GM23248 (cell line): Measurements from ENCODE around the gene NRDE2. TPM values are rescaled to one million over a fixed set of nuclear protein-coding genes. Genes with fewer than 3 reads are reported as not detected.
A peak's percentile ranks its signal among the peaks of the same experiment; 100 is the strongest.

Experiments used
- DNase-seq: peaks from one replicate; pipeline ENCODE4 v3.0.0-alpha.2; 2015
- H2AFZ ChIP-seq: fragments of 200-600 bp; sonication (generic); 2 replicates; pipeline ENCODE4 v1.6.1; 2016; ENCODE audit warnings: antibody characterized with exemption
- H3F3A ChIP-seq: fragments of 200-600 bp; sonication (generic); 2 replicates; pipeline ENCODE4 v1.6.1; 2016; ENCODE audit warnings: mild to moderate bottlenecking, antibody characterized with exemption, mixed run types; ENCODE audit not compliant: insufficient read depth
- H3K27ac ChIP-seq: fragments of 200-600 bp; sonication (generic); 2 replicates; pipeline ENCODE4 v1.5.1; 2016; ENCODE audit warnings: mild to moderate bottlenecking
- H3K27me3 ChIP-seq: fragments of 200-600 bp; sonication (generic); replicated peaks from 2 replicates; pipeline ENCODE4 v1.6.1; 2016; ENCODE audit warnings: mild to moderate bottlenecking; ENCODE audit not compliant: insufficient read depth
- H3K36me3 ChIP-seq: fragments of 200-600 bp; sonication (generic); 2 replicates; pipeline ENCODE4 v1.6.1; 2016; ENCODE audit warnings: low read depth, mild to moderate bottlenecking
- H3K4me1 ChIP-seq: fragments of 200-600 bp; sonication (generic); 2 replicates; pipeline ENCODE4 v1.6.1; 2016; ENCODE audit warnings: mild to moderate bottlenecking; ENCODE audit not compliant: insufficient read depth
- H3K4me2 ChIP-seq: fragments of 200-600 bp; sonication (generic); one replicate; pipeline ENCODE4 v1.6.1; 2016; ENCODE audit warnings: mild to moderate bottlenecking; ENCODE audit not compliant: unreplicated experiment
- H3K4me3 ChIP-seq: fragments of 200-600 bp; sonication (generic); 2 replicates; pipeline ENCODE4 v1.5.1; 2016; ENCODE audit warnings: mild to moderate bottlenecking
- H3K79me2 ChIP-seq: fragments of 200-600 bp; sonication (generic); 2 replicates; pipeline ENCODE4 v1.6.1; 2016; ENCODE audit warnings: mild to moderate bottlenecking; ENCODE audit not compliant: insufficient read depth
- H3K9ac ChIP-seq: fragments of 200-600 bp; sonication (generic); 2 replicates; pipeline ENCODE4 v1.6.1; 2016; ENCODE audit warnings: mild to moderate bottlenecking
- H3K9me2 ChIP-seq: fragments of 200-600 bp; sonication (generic); 2 replicates; pipeline ENCODE4 v1.6.1; 2016; ENCODE audit warnings: mixed run types, mild to moderate bottlenecking, moderate library complexity; ENCODE audit not compliant: insufficient read depth
- H3K9me3 ChIP-seq: fragments of 200-600 bp; sonication (generic); one replicate; pipeline ENCODE4 v1.6.1; 2017; ENCODE audit warnings: low read depth
- H4K20me1 ChIP-seq: fragments of 200-600 bp; sonication (generic); 2 replicates; pipeline ENCODE4 v1.6.0; 2016; ENCODE audit not compliant: insufficient read depth
- EZH2 ChIP-seq: fragments of 200-600 bp; sonication (generic); IDR thresholded peaks from 2 replicates; pipeline ENCODE4 v1.6.1; 2018; ENCODE audit warnings: antibody characterized with exemption, mild to moderate bottlenecking; ENCODE audit not compliant: insufficient read depth, poor library complexity, severe bottlenecking
- EZH2phosphoT487 ChIP-seq: fragments of 200-600 bp; sonication (generic); IDR thresholded peaks from 2 replicates; pipeline ENCODE4 v1.6.1; 2018; ENCODE audit warnings: antibody characterized with exemption, moderate library complexity, mild to moderate bottlenecking, low read depth; ENCODE audit not compliant: insufficient read depth
- WGBS, 2 experiments: methylation state at CpG; one replicate each; pipeline ENCODE4 v1.1.6; 2015 to 2017; ENCODE audit warnings: low lambda C conversion rate in 2 of 2, low coverage in 1 of 2; ENCODE audit errors: missing lambda C conversion rate in 2 of 2; 5-methylcytosine and 5-hydroxymethylcytosine counted together
- in situ Hi-C: fragments of 300-500 bp; cut with MboI; formaldehyde crosslinking; loops from 2 replicates; pipeline ENCODE4 v1.15.0; 2020
- polyA plus RNA-seq: library from polyadenylated mRNA; unstranded; fragments of >200 nt; fragmentation: Nextera tagmentation; extraction: Ambion mirVana; gene quantifications from 2 replicates; pipeline ENCODE4 v1.2.1, GENCODE V29; 2016
- total RNA-seq: library from RNA; depleted of rRNA; stranded (reverse); fragments of >200 nt; shearing (Covaris generic); gene quantifications from 2 replicates; pipeline ENCODE4 v1.2.3, GENCODE V29; 2014

NRDE2 gene
- total and polyA plus RNA-seq, 2 experiments from 2014 or later: 9.4 to 10.2 TPM

GRCh38 chr14:90330203-90331196, 1.2 kb downstream of the NRDE2 start:
- Histone ChIP-seq H3K9me2 (no peaks in the 10 kb centered on the region), H3F3A (peaks cover 10% of the 10 kb centered on the region; the same call in 1 of the 2 replicates), H3K27ac (no peak overlapping the region), H3K9ac (peak overlapping the region; percentile 90), H3K4me2 (peak overlapping the region; percentile 94), H2AFZ (peak overlapping the region; percentile 85), H4K20me1 (no peaks in the 10 kb centered on the region), H3K4me1 (peaks cover 12% of the 10 kb centered on the region), H3K36me3 (no peaks in the 10 kb centered on the region), H3K79me2 (peaks cover 62% of the 10 kb centered on the region), H3K4me3 (peak overlapping the region; percentile 86), H3K9me3 (no peaks in the 10 kb centered on the region), H3K27me3 (no peaks in the 10 kb centered on the region)
- no peak for DNase-seq
- TF ChIP-seq EZH2 (no peak), EZH2phosphoT487 (no peak)
- in situ Hi-C loops: no loop called here
- WGBS, 2 experiments: 82 to 85% methylated on average over 15 of the region's 15 CpGs

DNA sequence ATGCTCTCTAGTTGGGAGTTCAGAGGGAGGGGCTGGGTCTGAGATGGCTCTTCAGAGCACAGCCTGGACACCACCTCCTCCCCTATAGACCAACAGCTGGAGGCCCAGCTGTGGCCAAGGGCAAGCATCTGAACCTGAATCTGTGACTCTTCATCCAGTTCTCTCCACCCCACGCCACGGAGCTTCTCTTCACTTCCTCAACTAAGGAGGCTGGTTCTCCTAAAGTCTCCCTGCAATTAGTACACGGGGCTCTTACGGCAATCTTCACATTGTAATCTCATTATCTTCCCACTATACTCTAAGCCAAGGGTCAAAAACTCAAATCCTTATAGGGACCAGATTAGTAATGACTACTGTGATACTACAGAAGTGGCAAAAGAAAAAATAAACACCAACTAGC, 9.8 kb downstream of the NRDE2 start:
- H2AFZ ChIP-seq: no peak overlapping the region
- WGBS, 2 experiments: 84 to 88% methylated on average over 4 of the region's 4 CpGs
- no peaks in the 10 kb centered on the region for H4K20me1 ChIP-seq
- H3K9ac ChIP-seq: no peak overlapping the region
- H3K9me3 ChIP-seq: no peaks in the 10 kb centered on the region
- H3K9me2 ChIP-seq: no peaks in the 10 kb centered on the region
- 0 out of 2 replicates have a peak, but pooled peaks cover 11% of the 10 kb centered on the region for H3K36me3 ChIP-seq
- DNase-seq: no peak
- H3K27ac ChIP-seq: no peak overlapping the region
- H3K27me3 ChIP-seq: no peaks in the 10 kb centered on the region
- H3K4me1 ChIP-seq: peaks cover 8% of the 10 kb centered on the region; the same call in 1 of the 2 replicates
- H3K4me3 ChIP-seq: no peak overlapping the region
- peaks cover 3% of the 10 kb centered on the region; the same call in 1 of the 2 replicates for H3F3A ChIP-seq
- no peak overlapping the region for H3K4me2 ChIP-seq
- in situ Hi-C loops: no loop called here
- no peak for TF ChIP-seq EZH2
- TF ChIP-seq EZH2phosphoT487: no peak
- H3K79me2 ChIP-seq: peaks cover 74% of the 10 kb centered on the region

GRCh38 chr14:90319634-90320541, 11.9 kb downstream of the NRDE2 start:
- 90 to 91% methylated on average over 6 of the region's 6 CpGs for WGBS, 2 experiments
- Histone ChIP-seq H3K9me2 (no peaks in the 10 kb centered on the region), H3K9me3 (no peaks in the 10 kb centered on the region), H3K4me2 (no peak overlapping the region), H3F3A (peaks cover 3% of the 10 kb centered on the region; the same call in 1 of the 2 replicates), H3K27ac (no peak overlapping the region), H4K20me1 (no peaks in the 10 kb centered on the region), H3K79me2 (peaks cover 54% of the 10 kb centered on the region), H3K36me3 (0 out of 2 replicates have a peak, but pooled peaks cover 11% of the 10 kb centered on the region), H3K27me3 (no peaks in the 10 kb centered on the region), H3K4me1 (peaks cover 8% of the 10 kb centered on the region; the same call in 1 of the 2 replicates), H2AFZ (no peak overlapping the region), H3K4me3 (no peak overlapping the region), H3K9ac (no peak overlapping the region)
- TF ChIP-seq EZH2phosphoT487 (no peak), EZH2 (no peak)
- in situ Hi-C loops: no loop called here
- DNase-seq: no peak

DNA sequence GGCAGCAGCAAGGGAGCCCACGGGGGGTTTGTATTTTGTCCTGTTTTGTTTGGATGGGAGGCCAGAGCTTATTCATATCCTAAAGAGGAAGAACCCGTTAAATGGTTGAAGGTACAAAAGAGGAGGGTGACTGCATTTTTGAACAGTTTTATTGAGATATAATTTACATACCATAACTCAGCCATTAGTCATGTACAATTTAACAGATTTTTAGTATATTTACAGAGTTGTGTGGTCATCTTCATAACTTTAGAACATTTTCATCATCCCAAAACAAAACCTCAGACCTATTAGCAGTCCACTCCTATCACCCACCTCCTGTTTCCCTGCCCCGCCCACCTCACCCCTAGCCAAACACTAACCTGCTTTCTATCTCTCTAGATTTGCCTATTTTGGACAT, 12.6 kb downstream of the NRDE2 start:
- Histone ChIP-seq H3K27me3 (no peaks in the 10 kb centered on the region), H3K9me2 (no peaks in the 10 kb centered on the region), H3K27ac (no peak overlapping the region), H3K36me3 (0 out of 2 replicates have a peak, but pooled peaks cover 11% of the 10 kb centered on the region), H3K4me3 (no peak overlapping the region), H3K4me1 (peaks cover 8% of the 10 kb centered on the region; the same call in 1 of the 2 replicates), H3K79me2 (peaks cover 47% of the 10 kb centered on the region), H3K9ac (no peak overlapping the region), H4K20me1 (no peaks in the 10 kb centered on the region), H3K4me2 (no peak overlapping the region), H3K9me3 (no peaks in the 10 kb centered on the region), H3F3A (peaks cover 3% of the 10 kb centered on the region; the same call in 1 of the 2 replicates), H2AFZ (no peak overlapping the region)
- 75 to 78% methylated on average over 3 of the region's 3 CpGs for WGBS, 2 experiments
- DNase-seq: peak; percentile 18
- TF ChIP-seq EZH2 (no peak), EZH2phosphoT487 (no peak)
- in situ Hi-C loops: no loop called here
